ENCODE results near the gene EYA2.

The EYA2 gene

DNA sequence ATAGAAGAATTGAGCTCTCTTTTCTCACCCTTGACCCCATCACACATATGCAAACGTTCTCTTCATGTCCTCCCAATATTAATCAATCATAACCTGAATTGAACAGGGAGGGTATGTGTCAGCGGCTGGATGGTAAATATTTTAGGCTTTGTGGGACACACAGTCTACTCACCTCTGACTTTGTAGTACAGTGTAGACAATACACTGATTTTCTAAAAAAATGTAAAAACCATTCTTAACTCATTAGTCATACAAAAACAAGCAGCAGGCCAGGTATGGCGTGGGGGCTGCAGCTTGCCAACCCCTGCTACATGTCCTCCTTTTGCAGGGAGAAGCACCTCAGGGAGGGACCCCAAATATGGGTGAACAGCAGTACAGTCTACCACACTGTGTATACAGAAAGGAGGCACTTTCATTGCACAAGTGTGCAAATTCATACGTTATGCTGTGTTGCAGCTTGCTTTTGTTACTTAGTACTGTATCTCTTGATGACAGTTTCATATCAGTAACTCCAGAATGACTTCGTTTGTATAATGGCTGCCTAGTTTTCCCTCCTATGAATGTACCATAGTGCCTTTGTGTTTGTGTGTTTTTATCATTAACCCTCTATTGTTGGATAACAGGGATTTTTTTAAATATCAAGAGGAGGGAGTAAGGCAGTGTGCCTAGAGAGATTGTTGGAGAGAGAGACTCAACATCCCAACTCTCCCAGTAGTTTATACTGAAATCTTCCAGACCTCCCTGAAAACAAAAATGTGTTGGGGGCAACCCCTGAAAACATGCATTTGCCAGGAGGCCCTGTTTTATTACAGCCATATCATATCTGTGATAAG is 247.5 kb downstream of the EYA2 start:
- DNase-seq (ENCODE audit: low spot score) = no peak

DNA sequence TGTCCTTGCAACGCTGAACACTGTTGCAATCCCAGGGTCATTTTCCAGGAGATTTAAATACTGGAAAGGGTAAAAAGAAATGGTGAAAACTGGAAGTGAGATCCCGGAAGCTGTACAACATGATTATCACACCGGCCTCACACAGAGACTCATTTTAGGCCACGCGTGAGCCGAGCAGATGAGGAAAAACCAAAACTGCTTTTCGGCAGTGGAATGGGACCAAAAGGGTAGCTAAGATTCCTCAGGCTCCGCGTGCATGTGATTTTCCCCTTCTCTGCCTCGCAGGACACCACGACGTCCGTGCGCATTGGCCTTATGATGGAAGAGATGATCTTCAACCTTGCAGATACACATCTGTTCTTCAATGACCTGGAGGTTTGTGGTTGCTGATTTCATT is 248.1 kb downstream of the EYA2 start:
- DNase-seq (ENCODE audit: low spot score) = no peak

DNA sequence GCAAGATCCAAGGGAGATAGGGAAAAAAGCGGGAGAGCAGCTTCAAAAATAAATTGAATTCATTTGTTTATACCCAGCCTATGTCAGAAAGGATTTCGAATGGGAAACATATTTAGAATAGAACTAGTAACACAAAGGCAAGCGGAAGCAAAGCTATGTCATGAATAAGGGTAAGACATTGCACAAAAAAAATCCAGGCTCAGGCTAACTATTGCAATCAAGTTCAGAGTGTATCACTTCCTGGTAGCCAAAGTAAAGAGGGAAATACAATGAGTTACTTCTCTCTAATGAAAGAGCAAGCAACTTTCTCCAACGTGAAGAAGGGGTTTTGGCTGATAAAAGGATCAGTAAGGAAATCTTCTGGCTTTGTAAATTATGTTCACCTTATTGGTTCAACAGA is 249.0 kb downstream of the EYA2 start:
- no peak for DNase-seq (ENCODE audit: low spot score)

DNA sequence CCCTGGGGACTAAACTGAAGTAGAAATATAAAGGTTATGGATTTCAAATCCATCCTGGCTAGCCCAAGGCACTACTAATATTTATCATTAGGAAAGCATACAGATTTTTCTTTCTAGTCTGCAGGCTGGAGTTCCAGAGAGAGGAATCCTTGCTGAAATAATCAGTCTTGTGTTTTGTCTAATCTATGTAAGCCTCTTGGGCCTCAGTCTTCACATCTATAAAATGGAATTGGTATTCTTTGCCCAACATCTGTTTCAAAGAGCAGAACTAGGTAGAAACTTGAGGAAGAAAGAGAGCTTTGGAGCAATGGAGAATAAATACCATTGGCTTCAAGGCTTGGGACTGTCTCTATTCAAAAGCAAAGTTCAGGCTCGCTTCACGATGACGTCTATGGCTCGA is 249.8 kb downstream of the EYA2 start:
- DNase-seq (ENCODE audit: low spot score) = no peak

DNA sequence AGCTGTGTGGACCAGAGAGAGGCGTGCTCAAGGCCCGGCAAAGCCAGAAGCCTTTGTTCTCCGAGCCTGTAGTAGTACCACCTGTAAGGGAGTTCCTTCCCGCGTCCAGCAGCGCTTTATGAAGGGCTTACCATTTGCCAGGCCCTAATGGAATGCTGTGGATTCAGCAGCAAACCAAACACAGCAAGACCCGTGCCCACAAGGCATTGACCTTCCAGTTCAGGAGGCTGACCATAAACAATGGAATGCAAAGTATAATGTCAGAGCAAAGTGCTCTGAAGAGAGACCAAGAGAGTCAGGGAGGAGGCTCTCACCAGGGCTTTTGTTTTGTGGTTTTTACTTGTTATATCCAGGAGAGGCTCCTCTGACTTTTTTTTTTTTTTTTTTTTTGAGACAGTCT is 252.0 kb downstream of the EYA2 start:
- DNase-seq (ENCODE audit: low spot score) = no peak

DNA sequence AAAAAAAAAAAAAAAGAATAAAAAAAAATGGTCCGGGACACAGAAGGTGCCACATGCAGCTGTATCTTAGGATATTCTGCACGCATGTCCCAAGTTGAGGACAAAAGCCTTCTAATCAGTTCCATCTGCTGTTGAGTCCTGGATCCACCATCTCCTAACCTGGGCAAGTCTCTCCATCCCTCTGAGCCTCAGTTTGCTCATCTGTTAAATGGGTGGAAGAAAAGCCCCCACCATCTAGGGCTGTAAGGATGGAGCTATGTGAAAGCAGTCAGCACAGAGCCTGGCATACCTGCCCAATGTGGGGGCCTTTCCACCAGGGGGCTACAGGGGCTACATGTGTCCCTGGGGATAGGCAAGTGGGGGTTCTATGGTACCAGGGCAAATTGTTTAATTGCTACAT is 253.4 kb downstream of the EYA2 start:
- no peak for DNase-seq (ENCODE audit: low spot score)

DNA sequence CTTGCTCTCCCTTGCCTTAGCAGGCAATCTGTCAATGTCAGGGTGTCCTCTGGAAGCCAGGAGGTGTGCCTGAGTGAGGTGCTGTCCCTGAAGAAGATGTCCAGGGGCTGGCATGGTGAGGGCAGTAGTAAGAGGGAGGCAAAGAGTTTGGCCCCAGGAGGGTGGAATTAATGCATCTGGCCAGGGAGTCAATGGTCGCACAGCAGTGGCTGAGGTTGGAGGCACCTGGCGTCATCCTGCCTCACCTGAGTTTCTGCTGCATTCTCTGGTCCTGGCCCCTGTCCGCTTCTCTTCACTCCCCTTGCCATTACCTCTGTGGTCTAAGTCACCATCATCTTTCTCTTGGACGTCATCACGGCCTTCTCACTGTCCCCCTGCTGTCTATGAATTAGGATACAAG is 255.3 kb downstream of the EYA2 start:
- DNase-seq (ENCODE audit: low spot score) = no peak

DNA sequence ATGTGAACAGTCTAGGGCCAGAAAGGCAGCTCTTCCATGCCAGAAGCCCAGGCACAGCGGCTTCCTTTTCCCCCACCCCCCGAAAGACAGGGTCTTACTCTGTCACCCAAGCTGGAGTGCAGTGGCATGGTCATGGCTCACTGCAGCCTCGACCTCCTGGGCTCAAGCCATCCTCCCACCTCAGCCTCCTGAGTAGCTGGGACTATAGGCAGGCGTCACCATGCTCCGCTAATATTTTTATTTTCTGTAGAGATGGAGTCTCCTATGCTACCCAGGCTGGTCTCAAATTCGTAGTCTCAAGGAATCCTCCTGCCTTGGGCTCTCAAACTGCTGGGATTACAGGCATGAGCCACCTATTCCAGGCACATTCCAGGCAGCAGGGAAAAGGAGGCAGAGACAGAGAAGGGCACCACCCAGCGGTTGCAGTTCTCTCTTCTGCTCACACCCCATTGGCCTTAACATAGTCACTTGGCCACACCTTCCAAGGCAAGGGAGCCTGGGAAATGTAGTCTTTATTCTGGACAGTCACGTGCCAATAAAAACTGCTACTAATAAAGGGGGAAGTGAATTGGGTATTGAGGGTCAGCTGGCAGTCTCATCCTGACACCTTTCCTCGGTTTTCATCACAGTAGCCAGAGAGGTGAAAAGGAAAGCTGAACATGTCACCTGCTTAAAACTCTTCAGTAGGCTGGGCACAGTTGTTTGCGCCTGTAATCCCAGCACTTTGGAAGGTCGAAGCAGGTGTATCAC is 255.9 kb downstream of the EYA2 start:
- DNase-seq (ENCODE audit: low spot score) = peak; percentile 81

DNA sequence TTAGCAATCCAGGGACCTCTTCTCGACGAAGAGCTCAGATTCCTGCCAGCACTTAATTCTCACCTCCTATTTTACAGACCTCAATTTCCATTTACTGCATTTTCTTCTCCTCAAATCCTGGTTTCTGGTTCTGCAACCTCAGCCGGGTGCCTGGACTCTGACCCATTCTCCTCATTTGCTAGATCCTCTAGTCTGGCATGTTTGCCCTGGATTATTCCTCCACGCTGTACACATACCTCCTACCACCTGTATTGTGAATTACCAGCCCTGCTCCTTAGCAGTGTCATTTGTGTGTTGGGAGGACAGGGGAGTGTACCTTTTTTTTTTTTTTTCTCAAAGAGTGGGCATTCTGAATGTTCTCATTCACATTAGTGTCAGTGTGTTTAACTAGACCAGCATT is 257.4 kb downstream of the EYA2 start:
- DNase-seq (ENCODE audit: low spot score) = no peak

DNA sequence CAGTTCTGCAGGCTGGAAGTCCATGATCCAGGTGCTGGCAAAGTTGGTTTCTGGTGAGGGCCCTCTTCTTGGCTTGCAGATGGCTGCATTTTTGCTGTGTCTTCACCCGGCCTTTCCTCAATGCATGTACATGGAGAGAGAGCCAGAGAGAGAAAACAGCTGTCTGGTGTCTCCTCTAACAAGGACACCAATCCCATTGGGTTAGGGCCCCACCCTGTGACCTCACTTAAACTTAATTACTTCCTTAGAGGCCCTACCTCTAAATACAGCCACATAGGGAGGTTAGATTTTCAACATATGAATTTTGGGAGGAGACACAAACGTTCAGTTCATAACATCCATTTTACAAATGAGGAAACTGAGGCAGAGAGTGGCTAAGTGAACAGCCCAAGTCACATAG is 259.4 kb downstream of the EYA2 start:
- no peak for DNase-seq (ENCODE audit: low spot score)

DNA sequence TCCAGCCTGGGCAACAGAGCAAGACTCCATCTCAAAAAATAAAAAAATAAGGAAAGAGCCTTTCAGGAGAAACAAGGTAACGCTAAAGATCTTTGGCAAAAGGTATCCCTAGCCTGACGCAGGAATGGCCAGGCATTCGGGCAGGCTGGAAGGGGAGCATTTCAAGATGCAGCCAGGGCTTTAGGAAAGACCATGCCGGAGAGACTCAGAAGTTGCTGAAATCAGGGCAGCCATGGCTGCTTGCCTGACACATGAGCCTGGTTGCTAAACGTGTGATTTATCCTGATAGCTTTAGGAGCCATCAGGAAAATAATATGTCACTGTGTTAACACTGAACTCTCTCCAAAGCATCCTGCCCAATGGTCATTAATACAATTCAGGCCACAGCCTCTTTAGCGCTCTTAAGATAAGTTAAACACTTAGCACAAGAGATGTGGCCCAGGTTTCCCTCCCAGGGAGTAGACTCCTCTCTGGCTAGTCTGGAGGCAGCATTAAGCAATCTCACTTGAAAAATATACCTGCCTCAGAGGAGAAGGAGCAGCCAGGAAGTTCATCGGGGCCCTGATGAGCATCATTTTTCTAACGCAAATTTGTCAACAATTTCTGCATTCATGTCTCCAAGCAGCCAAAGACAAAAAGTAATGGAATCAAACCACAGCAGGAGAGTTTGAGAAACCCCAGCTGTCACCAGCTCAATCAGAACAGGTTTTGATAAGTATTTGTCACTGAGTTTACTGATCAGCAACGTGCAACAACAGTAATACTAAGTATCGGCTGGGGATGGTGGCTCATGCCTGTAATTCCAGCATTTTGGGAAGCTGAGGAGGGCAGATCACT is 261.9 kb downstream of the EYA2 start:
- no peak for DNase-seq (ENCODE audit: low spot score)

DNA sequence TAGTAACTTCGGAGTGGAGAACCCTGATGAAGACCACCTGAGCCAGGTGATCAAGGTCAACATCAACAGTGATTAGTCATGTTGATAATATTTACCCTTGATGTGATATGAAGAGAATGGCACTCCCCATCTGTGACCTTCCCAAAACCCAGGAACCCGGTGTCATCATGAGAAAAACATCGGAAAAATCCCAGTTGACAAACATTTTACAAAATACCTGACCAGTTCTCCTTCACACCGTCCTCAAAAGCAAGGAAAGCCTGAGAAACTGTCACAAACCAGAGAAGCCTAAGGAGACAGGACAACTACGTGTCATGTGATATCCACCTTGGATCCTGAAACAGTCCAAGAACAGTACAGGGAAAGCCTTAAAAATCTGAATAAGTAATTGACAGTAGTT is 264.5 kb downstream of the EYA2 start:
- DNase-seq (ENCODE audit: low spot score) = no peak

DNA sequence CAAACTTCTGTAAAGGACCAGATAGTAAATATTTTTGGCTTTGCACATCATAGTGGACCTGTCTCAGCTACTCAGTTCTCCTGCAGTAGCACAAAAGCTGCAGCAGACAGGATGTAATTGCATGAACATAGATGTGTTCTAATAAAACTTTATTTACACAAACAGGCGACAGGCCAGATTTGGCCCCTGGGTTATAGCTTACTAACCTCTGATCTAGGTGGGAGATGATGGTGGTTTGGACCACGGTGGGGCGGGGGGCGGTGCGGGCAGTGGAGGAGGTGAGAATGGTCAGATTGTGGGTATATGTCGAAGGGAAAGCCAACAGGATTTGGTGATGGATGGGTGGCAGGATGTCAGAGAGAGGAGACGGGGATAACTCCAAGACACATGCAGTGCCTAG is 265.6 kb downstream of the EYA2 start:
- peak; percentile 33 for DNase-seq (ENCODE audit: low spot score)

DNA sequence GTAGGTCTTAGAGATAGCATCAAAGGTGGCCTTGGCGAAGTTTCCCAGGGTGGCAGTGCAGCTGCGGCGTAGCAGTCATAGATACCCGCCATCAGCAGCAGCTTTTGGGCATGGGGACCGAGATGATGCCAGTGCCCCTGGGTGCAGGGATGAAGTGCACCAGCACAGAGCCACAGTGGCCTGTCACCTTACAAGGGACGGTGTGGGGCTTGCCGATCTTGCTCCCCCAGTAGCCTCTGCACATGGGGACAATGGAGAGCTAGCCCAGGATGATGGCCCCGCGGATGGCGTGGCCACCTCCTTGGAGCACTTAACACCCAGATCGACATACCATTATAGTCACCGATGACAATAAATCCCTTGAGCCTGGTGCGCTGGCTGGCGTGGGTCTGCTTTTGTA is 266.3 kb downstream of the EYA2 start:
- no peak for DNase-seq (ENCODE audit: low spot score)

DNA sequence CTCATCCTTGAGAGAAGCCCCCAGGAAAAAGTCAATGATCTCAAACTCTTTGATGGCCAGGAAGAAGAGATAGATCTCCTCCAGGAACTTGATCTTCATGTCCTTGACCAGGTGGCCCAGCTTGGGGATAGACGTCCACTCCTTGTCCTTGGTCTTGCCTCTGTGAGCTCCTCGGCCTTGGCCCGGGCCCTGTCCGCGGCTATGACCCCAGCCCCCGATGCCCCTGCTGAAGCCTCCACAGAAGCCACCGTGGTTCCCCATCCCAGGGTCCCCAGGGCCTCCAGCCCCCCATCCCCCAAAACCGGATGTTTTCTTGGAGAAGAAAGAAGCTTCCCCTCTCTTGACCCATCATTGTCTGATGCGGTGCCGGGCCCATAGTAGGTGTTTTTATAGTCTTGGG is 266.8 kb downstream of the EYA2 start:
- no peak for DNase-seq (ENCODE audit: low spot score)

DNA sequence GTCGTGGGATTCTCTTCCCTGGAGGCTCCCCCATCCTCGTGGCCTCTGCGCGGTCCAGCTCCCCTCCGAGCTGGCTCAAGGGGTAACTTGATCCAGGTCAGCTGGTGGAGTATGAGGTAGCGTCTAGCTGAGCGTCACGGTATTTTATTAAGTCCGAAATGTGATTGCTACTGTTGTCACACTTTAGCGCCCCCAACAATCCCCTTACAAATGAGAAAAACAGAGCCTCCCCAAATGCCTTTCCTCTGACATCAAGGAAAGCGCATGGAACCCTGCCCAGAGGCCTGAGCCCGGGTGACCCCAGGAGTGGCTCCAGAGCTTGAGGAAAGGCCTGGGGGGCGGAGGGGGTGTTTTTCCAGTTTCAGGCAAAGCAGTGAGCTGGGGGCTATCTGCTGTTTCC is 269.5 kb downstream of the EYA2 start:
- no peak for DNase-seq (ENCODE audit: low spot score)

DNA sequence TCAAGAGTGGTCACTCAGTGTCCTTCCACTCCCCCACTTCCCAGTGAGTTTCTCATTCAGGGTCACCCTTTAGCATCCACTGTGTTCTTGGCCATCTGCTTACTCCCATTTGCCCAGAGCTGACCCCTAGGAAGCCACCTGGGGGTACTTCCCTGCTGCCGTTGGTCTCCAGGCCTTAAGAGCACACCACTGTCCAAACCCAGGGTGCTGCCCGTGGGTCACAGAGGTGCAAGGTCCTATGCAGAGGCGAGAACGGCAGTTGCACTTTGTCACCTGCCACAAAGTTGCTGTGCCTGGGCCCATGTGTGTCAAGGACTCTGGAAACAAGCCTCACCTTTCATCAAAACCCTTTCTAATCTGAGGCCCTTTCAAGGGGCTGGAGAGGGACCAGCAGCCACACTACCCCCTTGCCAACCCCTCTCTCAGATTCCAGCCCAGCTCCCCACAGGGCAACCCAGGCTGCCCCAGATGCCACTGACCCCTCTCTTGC is 270.8 kb downstream of the EYA2 start:
- DNase-seq (ENCODE audit: low spot score) = no peak

DNA sequence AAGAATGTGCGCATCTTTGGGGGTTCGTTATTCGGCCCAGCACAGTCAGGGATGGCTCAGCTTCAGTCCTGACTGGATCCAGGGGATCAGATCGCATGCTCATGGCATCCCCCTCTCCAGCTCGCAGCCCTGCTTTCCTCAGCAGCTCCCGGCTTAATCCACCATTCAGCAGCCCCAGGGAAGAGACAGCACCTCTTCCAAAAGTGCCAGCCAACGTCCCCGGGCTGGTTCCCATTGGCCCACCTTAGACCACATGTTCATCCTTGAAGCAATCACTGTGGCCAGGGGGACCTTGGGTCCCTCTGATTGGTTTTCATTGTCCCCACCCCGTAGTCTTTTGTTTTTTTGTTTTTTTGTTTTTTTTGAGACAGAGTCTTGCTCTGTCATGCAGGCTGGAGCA is 273.2 kb downstream of the EYA2 start:
- DNase-seq (ENCODE audit: low spot score) = no peak

DNA sequence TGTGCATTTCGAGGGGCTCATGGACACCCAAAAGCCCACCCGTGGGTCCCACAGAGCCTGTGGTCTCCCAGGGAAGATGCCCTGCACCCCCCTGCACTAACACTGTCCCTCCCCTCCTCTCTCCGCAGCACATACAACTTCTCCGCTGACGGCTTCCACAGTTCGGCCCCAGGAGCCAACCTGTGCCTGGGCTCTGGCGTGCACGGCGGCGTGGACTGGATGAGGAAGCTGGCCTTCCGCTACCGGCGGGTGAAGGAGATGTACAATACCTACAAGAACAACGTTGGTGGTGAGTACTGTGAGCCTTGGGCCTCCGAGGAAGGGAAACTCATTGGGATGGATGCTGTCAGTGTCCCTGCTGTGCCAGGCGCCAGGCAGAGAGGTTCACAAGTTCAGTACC is 277.9 kb downstream of the EYA2 start:
- DNase-seq (ENCODE audit: low spot score) = no peak

DNA sequence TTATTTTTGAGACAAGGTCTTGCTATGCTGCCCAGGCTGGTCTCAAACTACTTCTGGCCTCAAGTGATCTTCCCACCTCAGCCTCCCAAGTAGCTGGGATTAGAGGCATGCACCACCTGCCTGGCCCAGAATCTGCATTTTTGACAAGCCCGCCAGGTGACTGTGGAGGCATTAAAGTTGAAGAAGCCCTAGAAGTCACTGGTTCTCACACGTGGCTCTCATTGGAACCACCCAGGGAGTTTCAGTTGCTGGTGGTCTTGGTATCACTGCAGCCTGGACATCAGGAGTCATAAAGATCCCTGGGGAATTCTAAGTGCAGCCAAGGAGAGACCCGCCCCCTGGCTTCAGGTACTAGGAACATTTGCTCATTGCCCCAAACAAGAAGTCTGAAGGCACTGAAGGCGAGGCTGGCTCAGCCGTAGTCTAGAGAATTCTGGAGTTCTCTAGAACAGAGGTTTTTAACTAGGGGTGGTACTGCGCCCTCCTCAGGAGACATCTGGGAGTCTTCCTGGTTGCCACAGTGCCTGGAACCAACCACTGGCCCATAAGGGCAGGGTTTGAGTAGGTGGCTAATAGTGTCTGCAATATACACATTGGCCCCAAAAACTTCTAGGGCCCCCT is 279.1 kb downstream of the EYA2 start:
- DNase-seq (ENCODE audit: low spot score) = no peak

DNA sequence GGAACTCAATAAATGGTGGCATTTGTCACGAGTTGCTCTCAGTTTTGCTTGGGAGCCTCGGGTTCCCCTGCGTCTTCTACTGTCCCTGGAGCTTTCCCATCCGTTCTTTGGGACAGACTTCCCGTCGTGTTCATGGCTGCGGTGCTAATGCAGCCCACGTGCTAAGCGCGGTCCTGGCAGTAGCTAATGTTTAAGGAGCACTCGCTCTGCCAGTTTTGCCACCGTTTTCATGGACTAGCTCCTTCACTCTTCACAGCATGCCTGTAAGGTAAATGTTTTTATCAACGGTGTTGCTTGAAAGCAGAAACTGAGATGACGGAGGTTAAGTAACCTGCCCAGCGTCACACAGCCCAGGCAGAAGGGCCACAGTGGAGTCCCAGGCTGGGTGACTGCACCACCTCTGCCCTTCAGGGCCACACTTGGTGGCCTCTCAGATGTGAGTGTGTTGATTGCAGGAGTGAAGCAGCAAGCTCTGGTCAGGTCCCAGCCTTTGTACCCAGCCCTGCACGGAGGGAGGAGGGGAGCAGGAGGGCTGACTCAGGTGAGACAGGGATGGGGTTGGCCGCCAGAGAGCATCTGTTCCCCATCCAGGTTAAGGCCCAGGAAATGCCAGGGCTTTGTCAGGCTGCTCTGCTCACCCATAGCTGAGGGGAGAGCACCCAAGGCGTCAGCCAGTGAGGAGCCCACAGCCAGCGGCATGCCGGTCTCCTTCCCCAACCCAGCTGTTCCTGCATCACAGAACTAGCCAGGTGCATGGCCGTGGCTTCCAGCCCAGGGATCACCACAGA is 280.0 kb downstream of the EYA2 start:
- no peak for DNase-seq (ENCODE audit: low spot score)

Measured in NAMALWA (cell line).